ENCODE measurements around the gene LRP1B. TPM values are rescaled to one million over a fixed set of nuclear protein-coding genes. Genes with fewer than 3 reads are reported as not detected.

The LRP1B gene
- polyA plus RNA-seq, 4 donors = 0.92 to 3.7 (median 1.3) TPM

- no peak for DNase-seq (ENCODE audit: low read depth in 4 of 4, low spot score in 3 of 4)
Observed at GRCh38 chr2:141534666-141535362, 596.0 kb downstream of the LRP1B start.

- DNase-seq (ENCODE audit: low read depth in 4 of 4, low spot score in 3 of 4) = no peak
Observed at GRCh38 chr2:141529659-141530058, 601.2 kb downstream of the LRP1B start.

GRCh38 chr2:141528990-141529389 is 601.8 kb downstream of the LRP1B start:
- no peak for DNase-seq (ENCODE audit: low read depth in 4 of 4, low spot score in 3 of 4)

GRCh38 chr2:141526760-141527159 is 604.1 kb downstream of the LRP1B start:
- no peak for DNase-seq (ENCODE audit: low read depth in 4 of 4, low spot score in 3 of 4)

GRCh38 chr2:141524777-141525176 is 606.0 kb downstream of the LRP1B start:
- DNase-seq (ENCODE audit: low read depth in 4 of 4, low spot score in 3 of 4) = no peak

- DNase-seq (ENCODE audit: low read depth in 4 of 4, low spot score in 3 of 4) = no peak
Observed at GRCh38 chr2:141523199-141523598, 607.6 kb downstream of the LRP1B start.

- no peak for DNase-seq (ENCODE audit: low read depth in 4 of 4, low spot score in 3 of 4)
Observed at GRCh38 chr2:141522702-141523101, 608.1 kb downstream of the LRP1B start.

GRCh38 chr2:141522048-141522447 is 608.8 kb downstream of the LRP1B start:
- DNase-seq (ENCODE audit: low read depth in 4 of 4, low spot score in 3 of 4) = no peak

GRCh38 chr2:141519906-141520305 is 610.9 kb downstream of the LRP1B start:
- no peak for DNase-seq (ENCODE audit: low read depth in 4 of 4, low spot score in 3 of 4)

GRCh38 chr2:141517852-141518421 is 612.9 kb downstream of the LRP1B start:
- no peak for DNase-seq (ENCODE audit: low read depth in 4 of 4, low spot score in 3 of 4)

- DNase-seq (ENCODE audit: low read depth in 4 of 4, low spot score in 3 of 4) = no peak
Observed at GRCh38 chr2:141517180-141517851, 613.5 kb downstream of the LRP1B start.

GRCh38 chr2:141515931-141516330 is 614.9 kb downstream of the LRP1B start:
- DNase-seq (ENCODE audit: low read depth in 4 of 4, low spot score in 3 of 4) = no peak

GRCh38 chr2:141513853-141514252 is 617.0 kb downstream of the LRP1B start:
- DNase-seq (ENCODE audit: low read depth in 4 of 4, low spot score in 3 of 4) = no peak

GRCh38 chr2:141508806-141509595 is 621.8 kb downstream of the LRP1B start:
- no peak for DNase-seq (ENCODE audit: low read depth in 4 of 4, low spot score in 3 of 4)

GRCh38 chr2:141508086-141508752 is 622.6 kb downstream of the LRP1B start:
- no peak for DNase-seq (ENCODE audit: low read depth in 4 of 4, low spot score in 3 of 4)

GRCh38 chr2:141506135-141506534 is 624.7 kb downstream of the LRP1B start:
- no peak for DNase-seq (ENCODE audit: low read depth in 4 of 4, low spot score in 3 of 4)

- DNase-seq (ENCODE audit: low read depth in 4 of 4, low spot score in 3 of 4) = no peak
Observed at GRCh38 chr2:141501752-141502151, 629.1 kb downstream of the LRP1B start.

GRCh38 chr2:141499123-141499522 is 631.7 kb downstream of the LRP1B start:
- no peak for DNase-seq (ENCODE audit: low read depth in 4 of 4, low spot score in 3 of 4)

- no peak for DNase-seq (ENCODE audit: low read depth in 4 of 4, low spot score in 3 of 4)
Observed at GRCh38 chr2:141498561-141498960, 632.3 kb downstream of the LRP1B start.

- no peak for DNase-seq (ENCODE audit: low read depth in 4 of 4, low spot score in 3 of 4)
Observed at GRCh38 chr2:141497272-141497671, 633.5 kb downstream of the LRP1B start.

GRCh38 chr2:141496810-141497209 is 634.0 kb downstream of the LRP1B start:
- DNase-seq (ENCODE audit: low read depth in 4 of 4, low spot score in 3 of 4) = no peak

Measured in left renal pelvis (tissue), 4 donors.